OCI-LY3 (cell line): ENCODE measurements around the gene ERMAP.

Source experiments
- EZH2phosphoT487 ChIP-seq: fragments of 200-600 bp; shearing (Covaris generic); IDR thresholded peaks from 2 replicates; pipeline ENCODE4 v1.6.1; 2018; ENCODE audit warnings: antibody characterized with exemption, mixed run types, low read depth
- TF ChIP-seq, protein P1 (sequence below): fragments of 200-600, 300-600 bp; sonication (generic); IDR thresholded peaks from 2 replicates; pipeline ENCODE4 v1.5.1; 2014; ENCODE audit warnings: antibody characterized with exemption, low read length, low read depth

DNA sequence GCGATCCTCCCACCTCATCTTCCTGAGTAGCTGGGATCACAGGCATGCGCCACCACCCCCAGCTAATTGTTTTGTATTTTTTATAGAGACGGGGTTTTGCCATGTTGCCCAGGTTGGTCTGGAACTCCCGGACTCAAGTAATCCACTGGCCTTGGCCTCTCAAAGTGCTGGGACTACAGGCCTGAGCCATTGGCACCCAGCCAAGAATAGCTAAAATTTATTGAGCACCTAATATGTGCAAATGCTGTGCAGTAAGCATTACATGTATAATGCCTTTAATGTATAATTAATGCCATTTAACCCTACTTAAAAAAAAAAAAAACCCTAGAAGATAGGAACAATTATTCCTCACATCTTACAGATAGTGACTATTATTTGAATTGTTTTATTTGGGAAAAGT lies 72.3 kb downstream of the ERMAP start:
- TF ChIP-seq, protein P1, sequence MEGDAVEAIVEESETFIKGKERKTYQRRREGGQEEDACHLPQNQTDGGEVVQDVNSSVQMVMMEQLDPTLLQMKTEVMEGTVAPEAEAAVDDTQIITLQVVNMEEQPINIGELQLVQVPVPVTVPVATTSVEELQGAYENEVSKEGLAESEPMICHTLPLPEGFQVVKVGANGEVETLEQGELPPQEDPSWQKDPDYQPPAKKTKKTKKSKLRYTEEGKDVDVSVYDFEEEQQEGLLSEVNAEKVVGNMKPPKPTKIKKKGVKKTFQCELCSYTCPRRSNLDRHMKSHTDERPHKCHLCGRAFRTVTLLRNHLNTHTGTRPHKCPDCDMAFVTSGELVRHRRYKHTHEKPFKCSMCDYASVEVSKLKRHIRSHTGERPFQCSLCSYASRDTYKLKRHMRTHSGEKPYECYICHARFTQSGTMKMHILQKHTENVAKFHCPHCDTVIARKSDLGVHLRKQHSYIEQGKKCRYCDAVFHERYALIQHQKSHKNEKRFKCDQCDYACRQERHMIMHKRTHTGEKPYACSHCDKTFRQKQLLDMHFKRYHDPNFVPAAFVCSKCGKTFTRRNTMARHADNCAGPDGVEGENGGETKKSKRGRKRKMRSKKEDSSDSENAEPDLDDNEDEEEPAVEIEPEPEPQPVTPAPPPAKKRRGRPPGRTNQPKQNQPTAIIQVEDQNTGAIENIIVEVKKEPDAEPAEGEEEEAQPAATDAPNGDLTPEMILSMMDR, result no peak
- TF ChIP-seq EZH2phosphoT487, result no peak
